OCI-LY1 (cell line): ENCODE results near the gene MRO.

Experiments
- EZH2 ChIP-seq: fragments of 200-600 bp; sonication (generic), shearing (Covaris generic); IDR thresholded peaks from 2 replicates; pipeline ENCODE4 v1.8.0; 2017; ENCODE audit warnings: borderline replicate concordance, mixed run types, mild to moderate bottlenecking, antibody characterized with exemption, low read length, moderate library complexity, mixed read lengths
- TF ChIP-seq, protein P1 (sequence below): fragments of 200-600 bp; sonication (generic), shearing (Covaris generic); IDR thresholded peaks from 2 replicates; pipeline ENCODE4 v1.5.1; 2017; ENCODE audit warnings: mild to moderate bottlenecking, antibody characterized with exemption, low read length, moderate library complexity, mixed read lengths

DNA sequence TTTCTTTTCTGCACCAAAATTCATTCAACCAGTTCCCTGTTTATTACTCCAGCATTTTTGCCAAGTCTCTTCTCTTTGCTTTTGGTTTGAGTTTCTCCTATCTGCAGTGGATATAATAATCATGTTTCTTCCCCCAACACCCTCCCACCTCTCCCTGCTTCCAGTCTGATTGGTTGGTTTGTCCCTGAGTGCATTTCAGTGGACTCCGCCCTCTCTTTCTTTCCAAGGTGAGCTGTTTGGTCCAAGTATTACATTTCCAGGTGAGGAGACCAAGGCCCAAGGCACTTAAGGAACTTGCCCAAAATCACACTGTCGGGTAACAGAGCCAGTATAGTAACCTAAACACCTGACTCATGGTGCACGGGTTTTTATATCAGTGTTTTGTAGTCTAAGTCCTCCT is 17.7 kb downstream of the MRO start:
- TF ChIP-seq, protein P1, sequence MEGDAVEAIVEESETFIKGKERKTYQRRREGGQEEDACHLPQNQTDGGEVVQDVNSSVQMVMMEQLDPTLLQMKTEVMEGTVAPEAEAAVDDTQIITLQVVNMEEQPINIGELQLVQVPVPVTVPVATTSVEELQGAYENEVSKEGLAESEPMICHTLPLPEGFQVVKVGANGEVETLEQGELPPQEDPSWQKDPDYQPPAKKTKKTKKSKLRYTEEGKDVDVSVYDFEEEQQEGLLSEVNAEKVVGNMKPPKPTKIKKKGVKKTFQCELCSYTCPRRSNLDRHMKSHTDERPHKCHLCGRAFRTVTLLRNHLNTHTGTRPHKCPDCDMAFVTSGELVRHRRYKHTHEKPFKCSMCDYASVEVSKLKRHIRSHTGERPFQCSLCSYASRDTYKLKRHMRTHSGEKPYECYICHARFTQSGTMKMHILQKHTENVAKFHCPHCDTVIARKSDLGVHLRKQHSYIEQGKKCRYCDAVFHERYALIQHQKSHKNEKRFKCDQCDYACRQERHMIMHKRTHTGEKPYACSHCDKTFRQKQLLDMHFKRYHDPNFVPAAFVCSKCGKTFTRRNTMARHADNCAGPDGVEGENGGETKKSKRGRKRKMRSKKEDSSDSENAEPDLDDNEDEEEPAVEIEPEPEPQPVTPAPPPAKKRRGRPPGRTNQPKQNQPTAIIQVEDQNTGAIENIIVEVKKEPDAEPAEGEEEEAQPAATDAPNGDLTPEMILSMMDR: no peak
- no peak for TF ChIP-seq EZH2
